CD4-positive, alpha-beta T cell treated with Interleukin-15 for 1 hour (primary cell): ENCODE measurements around the gene PIP4P1.
"Not testable (repeated sequence)": the region's sequence is repeated elsewhere in the genome, so short reads cannot be mapped to it uniquely, and the experiment has no call there.

Source experiments
- DNase-seq: peaks from one replicate; pipeline ENCODE4 v3.0.0-alpha.2; 2020

Gene PIP4P1

DNA sequence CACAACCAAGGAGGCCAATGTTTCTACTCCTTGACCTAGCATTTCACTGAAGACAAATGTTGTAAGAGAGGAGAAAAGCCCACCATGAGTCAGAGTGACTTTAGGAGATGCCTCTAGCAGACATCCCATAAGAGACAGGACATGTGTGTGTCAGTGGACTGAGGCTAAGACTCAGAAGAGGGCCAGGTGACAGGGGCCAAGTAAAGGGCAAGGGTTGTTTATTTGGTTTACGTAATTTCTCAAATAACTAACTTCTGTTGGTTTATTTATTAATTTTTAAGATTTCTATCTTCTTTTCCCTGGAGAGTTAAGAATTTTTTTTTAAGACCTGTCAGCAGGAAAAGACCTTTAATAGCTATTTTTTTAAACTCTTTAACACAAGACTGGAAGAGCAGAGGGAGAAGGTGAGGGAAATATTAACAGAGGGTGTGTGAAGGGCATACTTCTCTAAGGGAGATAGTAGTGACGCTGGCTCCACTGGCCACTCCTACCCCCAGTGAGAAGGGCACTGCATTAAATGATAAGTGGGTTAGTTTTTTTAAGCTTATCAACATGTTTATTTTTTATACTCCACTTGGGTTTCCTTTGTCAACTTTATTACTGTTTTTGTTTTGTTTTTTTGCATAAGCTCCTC lies 11.4 kb upstream of the PIP4P1 start:
- DNase-seq = no peak

DNA sequence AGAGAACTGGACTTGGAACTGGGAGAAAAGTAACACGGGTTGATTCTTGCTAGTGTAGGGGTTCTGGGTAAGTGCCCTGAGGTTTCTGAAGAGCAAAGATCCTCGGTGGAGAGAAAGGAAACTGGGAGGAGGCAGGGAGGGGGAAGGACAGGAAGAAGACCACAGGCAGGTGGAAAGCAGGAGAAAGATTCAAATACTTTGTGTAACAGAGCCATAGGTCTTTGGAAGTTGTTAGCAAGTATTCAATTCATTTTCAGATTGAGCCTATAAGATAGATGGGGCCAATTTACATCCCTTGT lies 9.3 kb upstream of the PIP4P1 start:
- no peak for DNase-seq

DNA sequence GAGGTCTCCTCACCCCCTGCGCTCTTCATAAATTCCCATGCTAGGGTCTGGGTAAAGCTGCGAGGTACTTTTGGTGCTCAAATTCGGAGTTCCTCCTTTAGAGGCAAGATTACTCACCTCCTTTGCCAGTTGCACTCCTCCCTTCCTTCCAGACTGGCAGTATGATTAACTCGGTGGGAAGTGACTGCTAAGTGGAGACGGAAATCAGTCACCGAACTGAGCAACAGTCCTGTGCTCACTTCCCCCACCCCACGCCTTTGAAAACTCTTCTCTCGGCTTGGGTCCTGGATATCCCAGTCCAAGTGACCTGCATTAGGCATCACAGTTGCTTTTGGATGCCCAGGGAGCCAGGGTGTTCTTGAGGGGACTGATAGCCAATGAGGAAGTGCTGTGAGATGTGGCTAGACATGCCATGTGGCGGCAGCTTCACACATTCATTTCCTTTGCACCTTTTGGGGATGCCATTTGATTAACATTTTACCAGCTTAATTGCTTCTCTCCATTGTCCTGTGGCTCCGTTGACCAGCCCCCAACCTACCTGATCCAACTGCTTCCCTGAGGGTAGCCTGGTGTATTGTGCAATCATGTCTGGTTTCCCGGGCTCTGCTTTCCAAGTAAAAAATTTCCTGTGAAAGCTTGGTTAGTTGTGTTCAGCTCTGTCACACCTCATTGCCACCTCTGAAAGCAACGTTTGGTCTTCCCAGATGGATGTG lies 8.8 kb upstream of the PIP4P1 start:
- peak; percentile 74 for DNase-seq

DNA sequence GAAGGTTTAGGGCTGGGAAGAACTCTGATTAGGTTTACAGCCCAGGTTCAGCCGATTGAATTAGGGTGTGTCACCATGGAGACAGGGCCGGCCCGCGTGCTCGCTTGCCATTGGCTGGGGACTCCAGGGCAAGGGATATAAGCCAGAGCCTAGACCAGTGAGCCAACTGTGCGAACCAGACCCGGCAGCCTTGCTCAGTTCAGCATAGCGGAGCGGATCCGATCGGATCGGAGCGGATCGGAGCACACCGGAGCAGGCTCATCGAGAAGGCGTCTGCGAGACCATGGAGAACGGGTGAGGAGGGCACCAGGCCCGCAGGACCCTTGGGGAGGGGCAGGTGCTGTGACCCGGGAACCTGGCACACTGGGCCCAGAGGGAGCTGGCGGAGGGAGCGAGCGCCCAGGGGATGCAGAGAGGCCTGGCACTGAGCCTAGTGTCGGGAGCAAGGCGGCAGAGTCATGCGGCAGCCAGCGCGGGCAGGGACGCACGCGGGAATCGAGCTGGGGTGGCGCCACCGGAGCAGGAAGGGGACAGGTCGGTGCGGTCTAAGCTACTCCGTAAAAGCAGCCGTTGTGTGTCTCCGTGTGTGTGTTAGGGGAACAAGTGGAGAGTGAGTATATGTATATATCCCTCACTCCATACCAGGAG lies 8.1 kb upstream of the PIP4P1 start, which contains the start of gene PNP:
Gene PNP, plus strand, starts transcription at position 165 of the 648 bp plus-strand sequence. Its CDS starts 119 bp downstream, at position 284.
- DNase-seq = peak; percentile 94

DNA sequence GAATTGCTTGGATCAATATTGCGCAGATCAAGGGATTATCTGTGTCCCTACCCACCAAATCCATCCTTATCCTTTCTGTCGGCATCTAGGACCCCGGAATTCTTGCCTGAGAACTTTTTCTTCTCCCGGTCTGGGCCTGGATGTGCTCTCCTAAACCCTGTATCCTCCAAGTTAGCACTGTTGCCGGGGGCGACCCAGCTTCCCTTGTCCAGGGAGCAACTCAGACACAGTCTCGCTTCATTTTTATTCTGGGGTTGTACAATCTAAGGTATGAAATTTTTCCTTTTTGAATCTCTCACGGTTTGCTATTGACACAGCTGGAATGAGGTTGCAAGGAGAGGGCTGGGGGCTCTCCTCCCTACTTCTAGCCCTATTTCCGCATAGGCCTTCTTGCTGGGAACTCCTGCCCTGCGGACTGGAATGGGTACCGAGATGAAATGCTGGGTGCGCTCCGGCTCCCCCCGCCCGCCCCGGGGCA lies 7.6 kb upstream of the PIP4P1 start:
- DNase-seq = no peak

DNA sequence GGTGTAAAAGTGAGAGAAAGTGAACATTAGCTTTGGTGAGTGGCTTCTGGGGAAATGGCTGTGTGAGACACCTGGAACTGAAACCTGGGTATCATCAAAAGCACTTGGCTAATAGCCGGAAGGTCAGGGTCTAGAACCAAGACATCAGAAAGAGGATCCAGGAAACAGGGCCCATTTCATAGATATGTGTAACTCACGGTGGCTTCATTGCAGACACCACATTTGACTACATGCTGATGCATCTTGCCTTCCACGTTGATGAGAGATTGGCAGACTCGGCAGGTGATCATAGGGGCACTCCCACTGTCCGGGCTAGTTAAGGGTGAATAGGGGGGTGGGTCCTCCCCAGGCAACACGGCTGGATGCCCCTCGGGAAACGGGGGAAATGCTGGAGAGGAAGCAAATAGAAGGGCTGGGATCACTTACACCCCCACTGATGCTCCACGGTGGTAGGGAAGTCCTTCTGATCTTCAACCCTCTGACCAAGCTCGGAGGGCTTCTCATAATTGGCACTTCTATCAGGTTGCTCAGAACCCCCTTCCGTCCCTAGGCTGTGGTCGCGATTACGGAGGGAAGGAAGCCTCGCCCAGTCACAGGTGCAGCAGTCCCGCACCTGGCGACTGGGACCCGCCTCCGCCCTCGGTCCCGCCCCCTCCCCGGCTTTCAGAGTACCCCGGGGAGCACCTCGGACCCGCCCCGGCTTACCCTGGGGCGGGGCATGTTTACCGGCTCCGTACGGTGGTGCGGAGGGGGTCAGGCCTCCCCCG lies 593 bp downstream of the PIP4P1 start:
- DNase-seq = peak; percentile 85

DNA sequence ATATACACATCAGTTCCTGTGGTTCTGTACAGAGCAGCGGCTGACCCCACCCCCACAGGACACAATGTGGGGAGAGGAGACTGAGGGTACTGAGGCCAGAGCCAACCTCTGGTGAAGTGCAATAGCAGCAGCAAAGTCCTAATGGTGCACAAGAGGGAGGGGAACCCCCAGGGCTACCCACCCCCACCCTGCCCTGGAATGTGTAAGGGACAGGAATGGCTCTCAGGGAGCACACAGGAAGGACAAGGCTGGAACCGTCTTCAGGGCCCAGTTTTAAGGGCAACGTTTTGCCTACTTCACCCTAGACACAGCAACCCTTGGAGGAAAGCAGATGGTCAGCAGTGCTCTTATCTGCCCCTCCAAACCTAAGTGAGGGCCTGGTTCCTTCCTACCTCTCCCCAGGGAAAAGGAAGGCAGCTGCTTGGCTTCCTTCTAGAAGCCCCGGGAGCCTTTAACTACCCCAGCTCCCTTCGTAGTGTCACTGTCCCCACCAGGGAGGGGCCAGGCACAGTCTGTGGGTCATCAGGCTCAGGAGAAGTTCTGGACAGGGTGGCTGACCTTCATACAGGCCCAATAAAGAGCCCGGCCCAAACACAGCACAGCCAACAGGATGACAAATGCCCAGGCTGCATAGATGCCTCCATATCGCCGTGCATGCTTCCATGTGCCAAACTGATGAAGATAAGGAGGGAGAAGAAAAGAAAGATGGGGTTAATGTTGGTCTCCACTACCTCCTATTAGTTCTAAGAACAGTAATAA lies 3.0 kb downstream of the PIP4P1 start:
- no peak for DNase-seq

DNA sequence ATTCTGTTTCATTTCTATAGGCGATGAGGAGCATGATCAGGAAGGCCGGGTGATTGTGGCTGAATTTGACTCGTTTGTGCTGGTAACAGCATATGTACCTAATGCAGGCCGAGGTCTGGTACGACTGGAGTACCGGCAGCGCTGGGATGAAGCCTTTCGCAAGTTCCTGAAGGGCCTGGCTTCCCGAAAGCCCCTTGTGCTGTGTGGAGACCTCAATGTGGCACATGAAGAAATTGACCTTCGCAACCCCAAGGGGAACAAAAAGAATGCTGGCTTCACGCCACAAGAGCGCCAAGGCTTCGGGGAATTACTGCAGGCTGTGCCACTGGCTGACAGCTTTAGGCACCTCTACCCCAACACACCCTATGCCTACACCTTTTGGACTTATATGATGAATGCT lies 4.3 kb downstream of the PIP4P1 start:
- DNase-seq = no peak

DNA sequence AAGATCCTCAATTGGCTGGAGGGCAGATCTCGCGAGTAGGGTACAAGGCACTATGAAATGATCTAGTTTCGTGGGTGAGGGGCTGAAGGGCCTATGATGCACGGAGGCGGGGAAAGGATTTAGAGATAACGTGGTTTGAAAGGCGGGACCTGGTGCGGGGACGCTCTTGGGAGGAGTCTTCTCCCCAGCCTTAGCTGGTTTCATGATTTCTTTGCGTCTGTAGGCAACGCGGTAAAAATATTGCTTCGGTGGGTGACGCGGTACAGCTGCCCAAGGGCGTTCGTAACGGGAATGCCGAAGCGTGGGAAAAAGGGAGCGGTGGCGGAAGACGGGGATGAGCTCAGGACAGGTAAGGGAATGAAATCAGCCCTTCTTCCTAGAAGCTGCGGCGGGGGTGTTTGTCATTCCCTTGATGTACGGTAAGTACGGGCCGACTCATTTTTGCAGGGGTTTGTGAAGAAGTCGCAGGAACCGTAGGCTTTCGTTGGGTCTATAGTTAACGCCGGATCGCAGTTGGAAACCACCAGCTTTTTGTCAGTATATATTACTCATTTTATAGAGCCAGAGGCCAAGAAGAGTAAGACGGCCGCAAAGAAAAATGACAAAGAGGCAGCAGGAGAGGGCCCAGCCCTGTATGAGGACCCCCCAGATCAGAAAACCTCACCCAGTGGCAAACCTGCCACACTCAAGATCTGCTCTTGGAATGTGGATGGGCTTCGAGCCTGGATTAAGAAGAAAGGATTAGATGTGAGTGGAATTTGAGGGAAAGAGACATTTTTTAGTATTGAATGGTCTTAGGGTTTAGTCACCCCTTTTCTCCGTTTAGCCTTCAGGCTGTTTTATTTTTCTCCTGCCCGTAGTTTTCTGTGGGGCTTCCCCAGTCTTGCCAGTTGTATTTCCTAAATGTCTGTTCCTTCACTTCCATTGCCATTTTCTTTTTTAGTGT lies 5.6 kb downstream of the PIP4P1 start:
- DNase-seq = no peak

DNA sequence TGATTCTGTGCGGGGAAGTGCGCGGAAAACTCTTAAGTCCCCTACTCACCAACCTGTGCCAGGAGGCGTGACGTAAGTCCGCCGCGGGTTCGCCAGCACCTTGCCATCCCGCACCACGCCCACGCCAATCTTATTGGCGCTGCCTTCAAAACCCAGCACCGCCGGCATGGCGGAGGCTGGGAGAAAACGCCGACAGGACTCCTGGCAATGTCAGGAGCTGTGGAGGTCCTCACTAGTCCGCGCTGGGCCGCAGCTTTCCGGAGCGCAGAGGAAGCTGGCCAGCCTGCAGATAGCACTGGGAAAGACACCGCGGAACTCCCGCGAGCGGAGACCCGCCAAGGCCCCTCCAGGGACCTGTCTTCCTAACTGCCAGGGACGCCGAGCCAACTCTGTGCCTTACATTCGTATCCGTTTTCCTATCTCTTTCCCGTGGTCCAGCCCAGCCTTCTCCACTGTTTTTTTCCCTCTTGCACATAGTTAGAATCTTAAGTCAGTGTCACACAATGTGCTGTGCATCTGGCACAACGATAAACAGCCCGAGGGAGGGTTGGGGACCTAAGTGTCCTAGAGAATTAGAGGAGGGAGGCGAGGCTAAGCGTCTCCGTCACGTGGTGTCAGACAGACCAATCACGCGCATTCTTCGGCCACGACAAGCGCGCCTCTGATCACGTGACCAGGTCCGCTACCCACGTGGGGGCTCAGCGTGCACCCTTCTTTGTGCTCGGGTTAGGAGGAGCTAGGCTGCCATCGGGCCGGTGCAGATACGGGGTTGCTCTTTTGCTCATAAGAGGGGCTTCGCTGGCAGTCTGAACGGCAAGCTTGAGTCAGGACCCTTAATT lies 6.5 kb downstream of the PIP4P1 start, which contains the start of the genes APEX1 and OSGEP:
Gene APEX1, plus strand, starts transcription at position 711 of the 839 bp plus-strand sequence. CDS start 420 bp downstream, outside the sequence.
Gene OSGEP, minus strand, starts transcription at position 297 of the 839 bp plus-strand sequence. Its CDS starts 129 bp downstream, at position 168.
- peak; percentile 98 for DNase-seq

DNA sequence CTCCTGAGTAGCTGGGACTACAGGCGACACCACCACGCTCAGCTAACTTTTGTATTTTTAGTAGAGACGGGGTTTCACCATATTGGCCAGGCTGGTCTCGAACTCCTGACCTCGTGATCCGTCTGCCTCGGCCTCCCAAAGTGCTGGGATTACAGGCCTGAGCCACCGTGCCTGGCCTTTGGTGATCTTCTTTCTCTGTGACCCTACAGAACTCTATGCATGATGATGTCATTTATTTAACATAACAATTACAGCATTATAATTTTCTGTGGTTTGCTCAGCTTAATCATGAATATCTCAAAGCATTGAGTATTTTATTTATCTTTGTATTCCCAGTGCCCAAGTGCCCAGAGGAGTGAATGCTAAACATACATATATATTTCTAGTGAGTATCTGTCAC lies 8.4 kb downstream of the PIP4P1 start:
- not testable (repeated sequence) for DNase-seq

DNA sequence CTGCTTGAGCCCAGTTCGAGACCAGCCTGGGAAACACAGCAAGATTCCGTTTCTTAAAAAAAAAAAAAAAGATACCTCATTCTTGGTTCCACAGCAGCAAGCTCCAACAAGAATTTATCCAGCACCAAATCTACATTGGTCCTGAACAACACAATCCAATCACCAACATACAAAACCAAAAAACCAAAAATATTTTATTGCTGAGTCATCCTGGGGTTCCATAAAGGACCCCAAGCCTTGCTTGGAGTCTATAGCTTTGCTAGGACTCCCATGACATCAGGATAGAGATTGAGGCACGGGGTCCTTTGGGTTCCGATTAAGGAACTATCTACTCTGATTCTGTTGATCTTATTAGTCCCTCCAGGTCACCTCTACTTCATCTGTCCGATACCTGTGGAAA lies 14.3 kb downstream of the PIP4P1 start:
- no peak for DNase-seq

DNA sequence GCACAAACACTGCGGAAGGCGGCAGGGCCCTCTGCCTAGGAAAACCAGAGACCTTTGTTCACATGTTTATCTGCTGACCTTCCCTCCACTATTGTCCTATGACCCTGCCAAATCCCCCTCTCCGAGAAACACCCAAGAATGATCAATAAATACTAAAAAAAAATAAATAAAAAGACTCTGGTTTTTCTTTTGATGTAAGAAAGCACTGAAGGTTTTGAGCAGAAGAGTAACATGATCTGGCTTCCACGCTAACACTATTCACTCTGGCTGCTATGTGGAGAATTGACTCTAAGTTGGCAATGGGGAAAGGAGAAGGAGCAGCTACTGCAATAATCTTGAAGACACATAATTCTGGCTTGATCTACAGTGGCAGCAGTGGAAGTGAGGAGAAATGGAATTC lies 17.6 kb downstream of the PIP4P1 start:
- not testable (repeated sequence) for DNase-seq

DNA sequence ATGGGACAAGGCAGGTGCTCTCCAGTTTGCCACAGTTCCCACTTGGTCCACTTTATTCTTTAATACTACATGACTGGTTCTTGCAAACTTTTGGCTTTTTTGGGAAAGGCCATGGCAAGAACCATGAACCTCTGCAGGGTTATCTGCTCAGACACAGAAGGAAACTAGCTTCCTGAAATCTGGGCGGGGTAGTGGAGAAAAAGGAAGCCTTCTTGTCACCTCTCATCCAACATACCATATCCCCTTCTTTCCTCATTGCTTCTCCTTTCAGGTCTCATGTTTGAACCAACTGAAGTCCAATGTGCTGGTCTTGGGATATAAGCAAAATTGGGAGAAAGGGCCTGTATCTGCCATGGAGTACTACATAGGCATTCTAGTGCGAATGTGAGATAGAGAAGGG lies 19.8 kb downstream of the PIP4P1 start:
- DNase-seq = no peak

DNA sequence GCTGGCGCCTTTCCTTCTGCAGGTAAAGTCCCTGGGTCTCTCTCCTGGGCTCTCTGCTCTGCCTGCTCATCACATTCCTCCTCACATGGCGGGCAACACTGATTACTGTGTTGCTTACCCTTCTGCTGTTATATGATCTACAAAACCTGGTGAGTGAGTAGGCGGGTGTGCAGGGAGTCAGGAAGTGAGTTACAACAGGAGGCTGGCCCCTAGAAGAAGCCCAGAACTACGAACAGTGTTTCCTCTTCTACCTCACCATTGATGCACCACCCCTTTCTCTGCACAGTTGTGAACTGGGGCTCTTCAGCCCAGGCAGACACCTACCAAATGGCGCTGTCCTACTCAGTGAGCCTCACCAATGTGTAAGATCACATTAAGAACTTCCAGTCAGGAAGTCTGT lies 20.4 kb downstream of the PIP4P1 start:
- DNase-seq = peak; percentile 36

DNA sequence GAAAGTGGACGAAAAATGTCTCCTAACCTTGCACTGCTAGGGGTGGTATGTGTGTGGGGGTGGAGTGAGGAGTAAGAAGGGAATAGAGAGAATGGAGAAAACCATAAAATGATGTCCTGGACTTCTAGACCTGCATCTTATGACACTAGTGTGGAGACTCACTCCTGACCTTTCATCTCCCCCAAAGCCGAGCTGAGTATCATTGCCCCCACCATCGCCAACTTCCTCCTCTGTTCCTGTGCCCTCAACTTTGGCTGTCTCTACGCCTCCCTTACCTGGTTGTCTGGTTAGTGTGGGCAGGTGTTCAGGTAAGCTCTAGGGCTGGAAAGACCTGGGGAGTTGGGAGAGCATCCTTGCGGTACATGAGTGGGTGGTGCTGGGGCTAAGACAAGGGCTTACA lies 20.8 kb downstream of the PIP4P1 start:
- DNase-seq = no peak

DNA sequence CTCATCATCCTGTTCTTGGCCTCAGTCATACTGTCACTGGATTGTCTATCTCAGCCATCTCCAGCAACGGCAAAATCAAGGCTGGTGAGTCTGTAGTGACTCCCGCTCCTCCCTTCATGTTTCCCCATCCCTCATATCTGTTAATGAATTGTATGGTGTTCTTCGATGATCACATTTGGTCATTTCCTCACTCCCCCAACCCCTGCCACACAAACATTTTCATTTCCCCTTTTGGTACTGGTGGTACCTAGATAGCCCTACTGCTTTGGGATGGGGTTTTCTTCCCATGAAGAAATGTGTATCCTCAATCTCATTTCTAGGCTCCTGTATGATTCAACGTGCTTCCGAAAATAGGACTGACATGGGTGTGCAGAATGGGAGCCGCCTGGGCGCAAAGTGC lies 22.6 kb downstream of the PIP4P1 start:
- no peak for DNase-seq

DNA sequence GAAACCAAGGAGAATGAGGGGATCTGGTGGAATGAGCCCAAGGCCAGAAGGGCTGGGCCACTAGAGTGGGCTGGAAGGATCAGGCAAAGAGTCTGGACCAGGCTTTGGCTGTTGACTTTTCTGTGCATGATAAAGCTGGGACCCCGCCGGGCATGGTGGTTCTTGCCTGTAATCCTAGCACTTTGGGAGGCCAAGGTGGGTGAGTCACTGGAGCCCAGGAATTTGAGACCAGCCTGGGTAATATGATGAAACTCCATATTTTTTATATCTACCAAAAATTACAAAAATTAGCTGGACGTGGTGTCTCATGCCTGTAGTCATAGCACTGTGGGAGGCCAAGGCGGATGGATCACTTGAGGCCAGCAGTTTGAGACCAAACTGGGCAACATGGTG lies 24.9 kb downstream of the PIP4P1 start:
- DNase-seq = no peak

DNA sequence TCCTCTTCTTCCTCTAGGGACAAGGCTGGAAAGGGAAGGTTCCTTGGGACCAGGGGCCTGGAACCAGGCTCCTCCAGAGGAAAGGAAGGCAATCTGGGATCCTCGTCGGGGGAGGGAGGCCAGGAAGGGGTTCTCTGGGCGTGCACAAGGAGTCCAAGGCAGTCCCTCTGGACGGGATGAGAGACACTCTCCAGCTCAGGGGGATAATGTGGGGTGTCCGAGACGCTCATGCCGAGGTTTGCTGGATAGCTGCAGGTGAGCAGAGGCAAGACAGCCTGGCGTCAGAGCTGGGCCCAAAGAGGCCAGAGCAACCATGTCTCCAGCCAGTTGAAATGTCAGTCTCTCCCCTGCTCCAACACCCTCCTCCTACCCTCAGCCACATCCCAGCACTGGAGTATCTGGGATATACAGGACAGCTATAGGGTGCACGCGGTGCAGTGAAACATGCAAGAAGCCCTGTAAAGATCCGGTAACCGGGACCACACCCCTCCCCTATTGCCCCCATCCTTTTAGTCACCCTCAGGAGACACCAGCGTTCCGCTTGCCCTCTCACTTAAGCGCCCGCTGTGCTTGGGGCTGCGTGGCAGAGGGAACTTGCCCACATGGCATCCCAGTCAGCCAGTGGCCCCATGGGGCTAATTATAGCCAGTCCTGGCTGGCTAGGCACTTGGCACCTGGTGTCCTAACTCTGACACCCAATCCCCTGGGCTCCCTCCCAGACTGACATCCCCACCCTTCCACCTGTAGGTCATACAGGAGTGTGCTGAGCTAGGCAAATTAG lies 25.5 kb downstream of the PIP4P1 start, which contains the start of gene KLHL33:
Gene KLHL33, minus strand, starts transcription at position 585 of the 781 bp plus-strand sequence. Its CDS starts 355 bp downstream, at position 230.
- no peak for DNase-seq
